H1 (cell line): ENCODE results near the gene GALNT13.

ENCODE experiments used
- CHD2 ChIP-seq: IDR thresholded peaks from 2 replicates; pipeline ENCODE4 v1.6.1; 2012; ENCODE audit warnings: low read length, improper control_type of control experiment
- EZH2 ChIP-seq: fragments of 200-600 bp; sonication (generic); IDR thresholded peaks from 2 replicates; pipeline ENCODE4 v1.7.1; 2012; ENCODE audit warnings: low read depth, mild to moderate bottlenecking, moderate library complexity, low read length, inconsistent platforms; ENCODE audit not compliant: severe bottlenecking
- HDAC2 ChIP-seq, 2 experiments: fragments of 300-600 bp in 1 of 2; sonication (generic) in 1 of 2; IDR thresholded peaks; 2 replicates each; pipeline ENCODE4 v1.6.1; 2011 to 2012; ENCODE audit warnings: low read depth in 2 of 2, low read length in 2 of 2, mild to moderate bottlenecking in 2 of 2, moderate library complexity in 2 of 2, borderline replicate concordance in 1 of 2, inconsistent platforms in 1 of 2
- POLR2A ChIP-seq, 2 experiments: IDR thresholded peaks; 1 replicate in 1 of 2; 2 replicates in 1 of 2; pipeline ENCODE4 v1.6.1; 2011; ENCODE audit warnings: low read depth in 2 of 2, low read length in 2 of 2, mild to moderate bottlenecking in 2 of 2; ENCODE audit errors: control extremely low read depth in 1 of 2
- TF ChIP-seq, protein P1 (sequence below), 3 experiments: IDR thresholded peaks; 1 replicate in 2 of 3; 2 replicates in 1 of 3; pipeline versions ENCODE4 v1.5.1 to v1.6.1; 2011; ENCODE audit warnings: low read length in 3 of 3, mild to moderate bottlenecking in 3 of 3, inconsistent platforms in 2 of 3, low read depth in 1 of 3, moderate library complexity in 1 of 3; ENCODE audit not compliant: insufficient read depth in 1 of 3; ENCODE audit errors: control extremely low read depth in 1 of 3

GRCh38 chr2:154013514-154013913 lies 141.8 kb downstream of the GALNT13 start:
- TF ChIP-seq, protein P1, sequence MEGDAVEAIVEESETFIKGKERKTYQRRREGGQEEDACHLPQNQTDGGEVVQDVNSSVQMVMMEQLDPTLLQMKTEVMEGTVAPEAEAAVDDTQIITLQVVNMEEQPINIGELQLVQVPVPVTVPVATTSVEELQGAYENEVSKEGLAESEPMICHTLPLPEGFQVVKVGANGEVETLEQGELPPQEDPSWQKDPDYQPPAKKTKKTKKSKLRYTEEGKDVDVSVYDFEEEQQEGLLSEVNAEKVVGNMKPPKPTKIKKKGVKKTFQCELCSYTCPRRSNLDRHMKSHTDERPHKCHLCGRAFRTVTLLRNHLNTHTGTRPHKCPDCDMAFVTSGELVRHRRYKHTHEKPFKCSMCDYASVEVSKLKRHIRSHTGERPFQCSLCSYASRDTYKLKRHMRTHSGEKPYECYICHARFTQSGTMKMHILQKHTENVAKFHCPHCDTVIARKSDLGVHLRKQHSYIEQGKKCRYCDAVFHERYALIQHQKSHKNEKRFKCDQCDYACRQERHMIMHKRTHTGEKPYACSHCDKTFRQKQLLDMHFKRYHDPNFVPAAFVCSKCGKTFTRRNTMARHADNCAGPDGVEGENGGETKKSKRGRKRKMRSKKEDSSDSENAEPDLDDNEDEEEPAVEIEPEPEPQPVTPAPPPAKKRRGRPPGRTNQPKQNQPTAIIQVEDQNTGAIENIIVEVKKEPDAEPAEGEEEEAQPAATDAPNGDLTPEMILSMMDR (IDR thresholded peaks at IDR 0.05; ENCODE audit: control extremely low read depth in 1 of 3, insufficient read depth in 1 of 3, low read depth in 1 of 3, low read length in 3 of 3): no peak
- no peak for TF ChIP-seq CHD2
- no peak for TF ChIP-seq EZH2
- no peak for TF ChIP-seq HDAC2 (IDR thresholded peaks at IDR 0.05; ENCODE audit: borderline replicate concordance in 1 of 2, low read depth in 2 of 2, low read length in 2 of 2)
- no peak for TF ChIP-seq POLR2A (IDR thresholded peaks at IDR 0.05; ENCODE audit: control extremely low read depth in 1 of 2, low read depth in 2 of 2, low read length in 2 of 2)
